PC-9 (cell line): Measurements from ENCODE around the gene GABRG3.

ENCODE experiments used
- CTCF ChIP-seq: fragments of 200-600 bp; sonication (generic); conservative IDR thresholded peaks from 2 replicates; pipeline ENCODE4 v1.6.1; 2017; ENCODE audit warnings: mixed run types, antibody characterized with exemption, mild to moderate bottlenecking, moderate library complexity
- EZH2 ChIP-seq: fragments of 200-600 bp; sonication (generic); IDR thresholded peaks from 2 replicates; pipeline ENCODE4 v1.8.0; 2017; ENCODE audit warnings: antibody characterized with exemption, low read depth

DNA sequence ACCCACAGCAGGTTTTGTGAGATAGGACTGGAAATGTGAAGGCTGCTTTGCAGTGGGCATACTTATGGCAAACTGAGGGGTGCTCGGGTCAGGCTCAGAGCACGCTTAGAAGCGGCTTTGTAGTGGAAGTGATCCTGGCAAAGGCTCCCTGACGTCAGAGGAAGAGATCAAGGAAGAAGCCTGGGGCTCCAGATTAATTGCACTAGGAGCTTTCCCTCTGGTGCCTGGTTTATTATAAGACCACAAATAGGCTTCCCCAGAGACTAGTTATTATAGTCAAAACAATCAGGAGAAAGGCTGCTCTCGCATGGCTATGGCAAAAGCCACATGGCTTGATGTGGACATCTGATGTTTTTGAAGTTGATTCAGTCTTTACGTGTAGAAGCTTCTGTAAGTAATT, 515.1 kb downstream of the GABRG3 start:
- TF ChIP-seq CTCF (no peak), EZH2 (no peak)
